HG02870 (cell line): ENCODE measurements around the gene COL6A2.
"Not testable (repeated sequence)": the region's sequence is repeated elsewhere in the genome, so short reads cannot be mapped to it uniquely, and the experiment has no call there.

ENCODE experiments used
- ATAC-seq: cut with Tn5 transposase; IDR thresholded peaks from one replicate; pipeline ENCODE4 v1.9.1; 2021; ENCODE audit warnings: mild to moderate bottlenecking, moderate library complexity; ENCODE audit not compliant: unreplicated experiment

The COL6A2 gene

DNA sequence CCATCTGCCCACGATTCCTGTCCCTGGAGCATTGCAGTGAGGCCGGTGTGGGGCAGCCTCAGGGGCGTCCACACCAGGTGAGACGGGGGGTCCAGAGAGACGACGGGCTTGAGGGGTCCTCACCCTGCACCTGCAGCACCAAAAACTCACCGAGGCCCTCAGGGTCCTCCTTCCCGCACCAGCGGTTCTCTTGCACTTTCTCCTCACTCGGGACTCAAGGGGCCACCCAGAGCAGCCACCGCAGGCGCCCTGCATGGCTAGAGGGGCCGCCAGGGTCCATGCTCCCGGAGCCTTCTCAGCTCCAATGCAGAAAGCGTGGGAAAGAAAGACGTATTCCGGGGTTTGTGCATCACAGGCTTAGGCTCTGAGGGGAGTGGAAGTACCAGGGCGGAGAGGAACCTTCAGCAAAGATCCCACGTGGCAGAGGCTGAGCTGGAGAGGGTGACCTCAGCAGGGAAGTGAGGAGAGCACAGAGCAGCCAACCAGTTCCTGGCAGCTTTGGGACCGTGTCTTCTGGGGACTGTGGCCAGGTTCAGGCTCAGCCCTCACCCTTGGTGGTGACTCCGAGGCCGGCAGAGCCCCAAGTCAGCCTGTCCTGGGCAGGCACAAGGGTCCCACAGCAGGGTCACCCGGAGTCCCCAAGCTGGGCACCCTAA lies 19.5 kb upstream of the COL6A2 start:
- no peak for ATAC-seq

DNA sequence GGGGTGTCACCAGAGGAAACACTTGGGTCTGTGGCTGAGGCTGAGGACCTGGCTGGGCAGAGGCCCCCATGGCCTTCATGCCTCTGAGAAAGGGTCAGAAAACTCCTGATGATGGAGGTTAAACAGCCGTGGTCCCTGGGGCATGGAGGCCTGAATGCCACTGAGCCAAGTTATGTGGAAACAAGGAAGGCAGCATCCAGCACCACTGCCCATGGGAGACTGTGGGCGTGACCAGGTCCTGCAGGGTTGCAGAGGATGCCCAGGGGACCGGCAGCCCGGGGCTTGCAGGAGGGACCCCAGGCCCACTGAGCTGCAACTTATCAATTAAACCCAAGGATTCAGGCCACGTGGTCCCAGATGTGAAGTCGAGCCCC lies 18.9 kb upstream of the COL6A2 start:
- no peak for ATAC-seq

DNA sequence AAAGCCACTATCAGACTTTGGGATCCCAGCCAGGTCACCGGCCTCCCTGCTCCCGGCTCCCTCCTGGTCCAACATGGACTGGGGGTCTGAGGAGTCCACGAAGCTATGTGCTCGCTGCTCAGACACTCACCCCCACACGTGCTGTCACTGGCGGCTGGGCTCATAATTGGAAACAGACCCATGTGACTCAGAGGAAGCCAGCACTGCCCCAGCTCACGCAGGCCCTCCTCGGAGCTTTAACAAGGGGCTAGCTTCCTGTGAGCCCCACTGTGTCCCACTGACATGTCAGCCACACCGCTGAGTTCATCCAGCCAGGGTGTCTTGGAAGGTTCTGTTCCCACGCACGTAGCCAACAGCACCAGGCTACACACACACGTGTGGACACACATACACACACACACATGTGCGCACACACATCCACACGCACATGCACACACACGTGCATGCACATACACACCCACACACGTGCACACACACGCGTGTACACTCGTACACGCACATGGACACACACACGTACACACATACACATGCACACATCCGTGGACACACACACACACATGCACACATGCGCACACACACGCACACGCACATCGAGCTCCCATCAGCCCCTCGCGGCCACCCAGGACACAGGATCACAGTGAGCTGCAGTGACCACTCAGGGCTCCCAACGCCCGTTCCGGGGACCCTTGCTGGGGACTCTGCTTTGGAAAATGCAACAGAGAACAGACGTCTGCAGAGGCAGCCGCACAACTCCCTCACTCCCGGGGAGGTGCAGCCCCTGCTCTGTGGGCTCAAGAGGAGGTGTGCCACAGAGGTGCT lies 18.4 kb upstream of the COL6A2 start:
- no peak for ATAC-seq

DNA sequence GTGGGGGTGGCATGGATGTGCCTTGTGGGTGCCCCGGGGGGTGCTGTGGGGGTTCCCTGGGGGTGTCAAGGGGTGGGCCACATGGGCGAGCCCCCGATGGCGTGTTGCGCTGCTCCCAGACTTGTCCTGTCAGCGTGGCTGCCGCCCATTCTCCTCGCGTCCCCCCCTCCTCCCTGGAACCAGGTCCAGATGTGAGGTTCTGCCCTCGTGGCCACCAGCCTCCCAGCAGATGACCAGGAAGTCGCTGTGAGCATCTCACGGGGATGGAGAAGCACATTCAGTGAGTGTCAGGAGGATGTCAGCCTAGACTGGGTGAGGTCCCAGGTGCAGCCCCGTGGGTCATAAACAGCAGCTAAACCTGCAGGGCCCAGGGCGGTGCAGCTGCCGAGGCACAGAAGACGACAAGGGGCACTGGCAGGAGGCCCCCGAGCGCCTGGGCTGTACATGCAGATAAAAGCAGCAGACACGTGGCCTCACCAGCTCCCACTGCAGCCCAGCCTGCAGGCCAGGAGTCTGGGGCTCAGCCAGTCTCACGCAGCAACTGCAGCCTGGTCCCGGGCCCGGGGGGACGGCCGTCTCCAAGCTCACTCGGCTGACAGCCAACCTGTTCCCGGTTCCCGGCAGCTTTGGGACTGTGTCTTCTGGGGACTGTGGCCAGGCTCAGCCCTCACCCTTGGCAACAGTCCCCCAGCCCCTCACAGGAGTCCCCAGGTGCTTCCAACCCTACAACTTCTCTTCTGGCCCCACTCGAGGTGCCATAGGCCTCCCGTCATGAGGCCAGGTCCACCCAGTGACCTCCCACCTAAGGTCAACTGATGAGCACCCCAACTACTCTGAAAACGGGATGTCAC lies 17.5 kb upstream of the COL6A2 start:
- ATAC-seq = no peak

DNA sequence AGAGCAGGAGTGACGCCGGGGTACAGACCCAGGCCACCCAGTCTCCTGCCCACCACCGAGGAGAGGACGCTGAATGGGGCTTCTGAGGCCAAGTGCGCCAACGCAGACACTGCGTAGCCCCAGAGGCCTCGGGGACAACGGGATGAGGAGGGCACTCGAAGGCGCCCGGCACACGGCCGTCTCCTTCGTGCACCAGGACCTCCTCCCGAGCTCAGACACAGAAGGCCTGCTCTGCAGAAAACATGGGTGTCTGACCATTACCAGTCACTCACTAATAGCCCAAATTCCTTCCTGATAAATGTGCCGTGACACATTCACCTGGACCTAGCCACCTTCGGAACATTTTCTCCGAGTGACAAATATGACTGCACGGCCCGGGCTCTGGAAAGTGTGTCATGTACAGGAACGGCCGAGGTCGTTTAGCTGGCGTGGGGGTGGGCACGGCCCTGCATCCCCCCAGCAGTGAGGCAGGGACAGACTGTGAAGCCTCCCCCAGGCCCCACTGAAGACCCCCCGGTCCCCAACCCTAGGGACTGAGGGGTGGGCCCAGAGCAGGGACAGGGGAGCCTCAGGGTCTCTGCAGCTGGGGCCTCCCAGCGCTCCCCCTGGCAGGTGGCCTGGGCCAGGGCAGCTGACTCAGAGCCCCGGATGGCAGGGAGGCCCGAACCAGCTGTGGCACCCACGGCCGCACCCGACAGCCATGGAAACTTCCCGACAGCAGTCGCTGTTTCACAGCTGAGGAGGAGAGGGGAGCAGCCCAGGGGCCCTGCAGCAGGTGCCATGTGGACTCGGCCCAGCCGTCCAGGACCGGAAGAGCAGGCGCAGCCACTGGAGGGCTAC lies 16.7 kb upstream of the COL6A2 start:
- ATAC-seq = no peak

DNA sequence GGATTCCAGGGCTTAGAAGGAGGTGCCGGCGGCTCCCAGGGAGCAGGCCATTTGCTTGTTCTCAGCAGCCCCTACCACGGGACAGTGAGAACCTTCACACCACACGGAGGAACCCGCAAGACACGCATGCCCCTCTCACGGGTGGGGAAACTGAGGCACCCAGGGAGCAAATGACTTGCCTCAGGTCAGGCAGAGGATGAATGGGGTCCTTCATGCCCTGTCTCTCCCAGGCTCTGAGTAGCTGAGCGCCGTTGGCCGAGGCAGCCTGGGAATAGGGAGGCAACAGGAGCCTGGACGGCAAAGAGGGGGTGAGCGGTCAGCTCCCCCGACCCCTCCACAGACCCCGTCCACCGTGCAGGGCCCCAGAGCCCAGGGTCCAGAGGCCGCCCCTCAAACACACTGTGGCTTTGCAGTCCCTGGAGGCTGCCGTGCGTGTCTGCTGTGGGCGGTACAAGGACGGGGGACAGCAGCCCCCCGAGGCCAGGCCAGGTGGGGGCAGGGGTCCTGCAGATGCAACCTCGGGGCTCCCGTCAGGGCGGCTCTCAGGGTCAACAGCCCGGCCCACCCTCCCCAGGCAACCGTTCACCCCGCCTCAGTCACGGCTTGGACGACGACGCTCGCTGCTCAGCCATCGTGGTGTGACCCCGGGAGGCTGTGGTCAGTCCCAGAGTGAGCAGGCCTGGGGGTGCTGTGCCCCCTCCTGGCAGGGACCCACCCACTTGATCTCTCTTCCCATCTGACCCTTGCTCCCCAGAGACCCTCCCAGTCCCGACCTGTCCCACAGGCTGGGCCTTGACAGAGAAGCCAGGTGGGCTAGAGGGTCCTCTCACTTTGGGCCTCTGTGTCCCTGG lies 15.8 kb upstream of the COL6A2 start:
- ATAC-seq = no peak

DNA sequence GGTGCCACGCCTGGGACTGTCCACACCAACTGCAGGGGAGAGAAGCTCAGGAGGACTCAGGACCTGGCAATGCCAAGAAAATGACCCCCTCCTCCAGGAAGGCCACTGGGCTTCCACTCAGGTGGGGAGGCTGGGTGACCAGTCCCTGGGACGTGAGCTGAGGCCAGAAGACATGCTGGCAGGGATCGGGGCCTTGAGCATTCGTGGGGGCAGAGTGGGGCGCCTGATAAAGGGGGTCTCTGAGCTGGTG lies 15.3 kb upstream of the COL6A2 start:
- ATAC-seq = no peak

DNA sequence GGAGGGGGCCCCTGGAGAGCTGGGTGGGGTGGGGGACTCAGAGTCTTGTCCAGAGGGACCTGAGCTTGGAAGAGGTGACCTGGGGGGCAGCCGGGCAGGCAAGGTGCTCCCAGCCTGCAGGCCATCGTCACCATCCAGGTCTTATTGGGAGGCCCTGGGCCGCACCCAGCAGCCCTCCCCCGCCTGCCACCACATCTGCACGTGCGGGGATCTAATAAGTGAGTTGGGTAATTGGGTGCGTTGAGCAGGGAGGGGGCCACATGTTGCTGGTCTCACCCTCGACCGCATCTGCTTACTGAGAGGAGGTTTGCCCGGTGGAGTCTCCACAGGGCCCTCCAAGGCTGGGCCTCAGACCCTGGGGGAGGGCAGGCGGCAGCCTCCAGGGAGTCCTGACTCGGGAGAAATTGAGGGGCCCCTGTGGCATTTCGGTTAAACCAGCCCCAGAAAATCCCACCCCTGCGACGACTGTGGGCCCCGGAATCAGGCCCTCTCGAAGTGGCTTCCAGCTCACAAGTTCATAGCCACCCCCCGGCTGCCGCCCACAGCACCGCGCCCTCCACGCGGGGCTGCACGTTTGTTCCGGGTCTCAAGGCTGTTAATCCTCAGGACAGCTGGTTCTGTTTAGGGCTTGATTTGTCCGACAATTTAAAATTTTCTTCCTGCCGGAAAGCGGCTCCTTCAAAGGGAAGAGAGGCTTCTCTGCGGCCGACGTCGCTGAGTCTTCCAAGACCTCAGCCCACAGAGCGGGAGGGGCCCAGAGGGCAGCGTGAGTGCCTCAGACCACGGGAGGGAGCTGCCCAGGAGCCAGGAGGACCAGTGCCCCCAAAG lies 14.7 kb upstream of the COL6A2 start:
- ATAC-seq = no peak

DNA sequence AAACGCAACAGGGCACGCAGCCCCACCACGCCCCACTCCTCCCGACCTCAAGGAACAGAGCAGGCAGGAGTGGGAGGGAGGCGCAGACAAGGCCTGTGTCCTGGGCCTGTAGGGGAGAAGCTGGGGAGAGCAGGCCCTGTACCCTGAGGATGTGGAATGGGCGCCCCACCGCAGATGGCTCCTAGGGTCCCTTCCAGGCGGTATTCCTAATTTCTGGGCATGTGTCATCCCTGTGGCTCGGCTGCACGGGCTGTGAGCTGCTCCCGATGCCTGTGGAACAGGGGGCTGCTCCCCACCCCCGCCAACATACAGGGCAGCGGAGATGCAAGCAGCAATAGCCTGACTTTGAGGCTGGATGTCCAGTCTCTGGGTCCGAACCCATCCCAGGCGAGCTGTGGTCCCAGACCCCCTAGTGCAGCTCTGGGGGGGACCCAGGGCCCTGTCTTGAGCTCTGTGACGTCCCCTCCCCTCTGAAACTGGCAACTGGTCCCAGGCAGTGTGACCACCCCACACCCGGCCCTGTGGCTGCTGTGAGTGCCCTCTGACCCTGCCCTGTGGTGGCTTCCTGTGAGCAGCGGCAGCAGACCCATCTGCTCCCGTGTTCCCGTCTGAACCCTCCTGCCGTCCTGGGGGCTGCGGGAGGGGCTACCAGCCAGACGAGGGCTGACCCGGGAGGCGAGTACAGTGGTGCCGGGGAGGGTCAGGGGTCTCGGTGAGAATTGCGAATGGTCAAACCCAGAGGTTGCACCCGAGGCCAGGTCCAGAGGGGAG lies 13.9 kb upstream of the COL6A2 start:
- ATAC-seq = no peak

DNA sequence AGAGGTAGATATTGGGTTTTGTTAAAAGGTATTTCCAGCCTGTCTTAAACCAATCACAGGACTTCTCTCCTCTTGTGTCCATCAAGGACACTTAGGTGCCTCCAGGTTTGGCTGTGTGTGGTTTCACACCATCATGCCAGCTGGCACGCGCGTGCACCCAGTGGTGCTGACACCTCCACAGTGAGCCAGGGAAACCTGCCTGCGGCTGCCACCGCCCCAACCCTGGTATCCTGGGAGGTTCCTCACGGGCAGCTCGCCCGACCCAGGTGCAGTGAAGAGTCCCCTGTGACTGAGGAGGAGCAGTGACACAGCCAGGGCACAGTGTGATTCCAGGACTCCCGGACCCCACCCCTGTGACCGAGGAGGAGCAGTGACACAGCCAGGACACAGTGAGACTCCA lies 13.2 kb upstream of the COL6A2 start:
- no peak for ATAC-seq

DNA sequence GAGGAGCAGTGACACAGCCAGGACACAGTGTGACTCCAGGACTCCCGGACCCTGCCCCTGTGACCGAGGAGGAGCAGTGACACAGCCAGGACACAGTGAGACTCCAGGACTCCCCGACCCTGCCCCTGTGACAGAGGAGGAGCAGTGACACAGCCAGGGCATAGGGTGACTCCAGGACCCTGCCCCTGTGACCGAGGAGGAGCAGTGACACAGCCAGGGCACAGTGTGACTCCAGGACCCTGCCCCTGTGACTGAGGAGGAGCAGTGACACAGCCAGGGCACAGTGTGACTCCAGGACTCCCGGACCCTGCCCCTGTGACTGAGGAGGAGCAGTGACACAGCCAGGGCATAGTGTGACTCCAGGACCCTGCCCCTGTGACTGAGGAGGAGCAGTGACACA lies 12.7 kb upstream of the COL6A2 start:
- not testable (repeated sequence) for ATAC-seq

DNA sequence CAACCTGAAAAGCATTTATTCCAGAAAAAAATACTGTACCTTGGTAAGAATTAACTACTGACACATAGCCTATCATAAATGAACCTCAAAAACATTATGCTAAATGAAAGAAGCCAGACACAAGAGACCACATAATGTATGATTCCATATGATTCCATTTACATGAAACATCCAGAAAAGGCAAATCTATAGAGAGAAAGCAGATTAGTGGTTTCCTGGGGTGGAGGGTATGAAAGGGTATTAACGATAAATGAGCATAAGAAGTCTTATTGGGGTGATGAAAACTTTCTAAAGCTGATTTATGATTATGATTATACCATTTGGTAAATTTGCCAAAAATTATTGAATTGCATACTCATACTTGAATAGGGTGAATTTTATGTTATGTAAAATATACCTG lies 10.3 kb upstream of the COL6A2 start:
- ATAC-seq = no peak

DNA sequence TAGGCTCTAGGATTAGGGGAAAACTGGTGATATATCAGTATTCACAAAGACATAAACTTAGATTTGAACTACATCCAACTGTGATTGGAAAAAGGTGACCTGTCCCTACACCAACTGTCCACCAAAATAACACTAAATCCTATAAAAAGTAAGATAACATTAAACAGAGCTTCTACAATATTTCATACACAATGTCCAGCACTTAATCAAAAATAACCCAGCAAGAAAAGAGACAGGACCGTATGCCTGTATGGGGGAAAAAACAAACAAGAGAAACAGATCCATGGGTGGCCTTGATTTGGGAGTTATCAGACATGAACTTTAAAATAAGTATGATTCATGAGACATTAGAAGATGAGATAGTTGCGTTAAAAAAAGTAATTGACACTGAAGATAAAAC lies 9.7 kb upstream of the COL6A2 start:
- no peak for ATAC-seq

DNA sequence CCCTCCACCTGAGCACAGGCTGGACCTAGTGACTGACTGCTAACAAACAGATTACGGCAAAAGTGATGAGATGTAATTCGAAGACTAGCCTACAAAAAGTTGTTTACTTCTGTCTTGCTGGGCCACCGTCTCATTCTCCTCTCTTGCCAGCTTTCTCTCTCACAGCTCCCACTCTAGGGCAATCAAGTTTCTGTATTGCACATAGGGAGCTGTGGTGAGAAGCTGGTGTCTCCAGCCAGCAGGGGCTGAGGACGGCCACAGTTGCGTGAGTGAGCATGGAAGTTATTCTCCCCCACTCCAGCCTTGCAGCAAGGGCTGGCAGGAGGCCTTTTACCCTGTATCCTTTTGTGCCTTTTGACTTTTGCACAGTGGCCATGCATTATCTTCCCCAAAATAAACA lies 8.6 kb upstream of the COL6A2 start:
- ATAC-seq = no peak

DNA sequence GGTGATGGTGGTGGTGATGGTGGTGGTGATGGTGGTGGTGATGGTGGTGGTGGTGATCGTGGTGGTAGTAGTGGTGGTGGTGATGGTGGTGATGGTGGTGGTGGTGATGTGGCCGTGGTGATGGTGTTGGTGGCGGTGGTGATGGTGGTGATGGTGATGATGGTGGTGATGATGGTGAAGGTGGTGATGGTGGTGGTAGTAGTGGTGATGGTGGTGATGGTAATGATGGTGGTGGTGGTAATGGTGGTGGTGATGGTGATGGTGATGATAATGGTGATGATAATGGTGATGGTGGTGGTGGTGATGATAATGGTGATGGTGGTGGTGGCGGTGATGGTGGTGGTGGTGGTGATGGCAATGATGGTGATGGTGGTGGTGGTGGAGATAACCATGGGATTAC lies 6.8 kb upstream of the COL6A2 start:
- ATAC-seq = no peak

DNA sequence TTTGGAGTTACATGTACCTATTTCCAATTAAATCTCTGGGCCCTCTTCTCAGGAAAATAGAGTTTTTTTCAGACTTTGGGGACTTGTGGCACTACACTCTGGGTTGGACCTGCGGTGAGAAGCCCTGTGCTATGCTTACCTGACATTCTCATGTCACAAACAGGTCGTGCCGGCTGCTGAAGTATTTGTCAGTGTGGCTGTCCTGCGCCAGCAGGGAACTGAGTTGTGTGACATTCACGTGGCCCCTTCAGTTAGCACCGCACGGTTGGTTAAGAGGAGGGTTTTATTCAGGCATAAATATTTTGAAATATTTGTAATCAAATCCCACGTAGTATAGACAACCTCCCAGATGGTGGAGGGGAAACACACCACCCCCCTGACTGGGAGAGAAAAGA lies 6.3 kb upstream of the COL6A2 start:
- no peak for ATAC-seq

DNA sequence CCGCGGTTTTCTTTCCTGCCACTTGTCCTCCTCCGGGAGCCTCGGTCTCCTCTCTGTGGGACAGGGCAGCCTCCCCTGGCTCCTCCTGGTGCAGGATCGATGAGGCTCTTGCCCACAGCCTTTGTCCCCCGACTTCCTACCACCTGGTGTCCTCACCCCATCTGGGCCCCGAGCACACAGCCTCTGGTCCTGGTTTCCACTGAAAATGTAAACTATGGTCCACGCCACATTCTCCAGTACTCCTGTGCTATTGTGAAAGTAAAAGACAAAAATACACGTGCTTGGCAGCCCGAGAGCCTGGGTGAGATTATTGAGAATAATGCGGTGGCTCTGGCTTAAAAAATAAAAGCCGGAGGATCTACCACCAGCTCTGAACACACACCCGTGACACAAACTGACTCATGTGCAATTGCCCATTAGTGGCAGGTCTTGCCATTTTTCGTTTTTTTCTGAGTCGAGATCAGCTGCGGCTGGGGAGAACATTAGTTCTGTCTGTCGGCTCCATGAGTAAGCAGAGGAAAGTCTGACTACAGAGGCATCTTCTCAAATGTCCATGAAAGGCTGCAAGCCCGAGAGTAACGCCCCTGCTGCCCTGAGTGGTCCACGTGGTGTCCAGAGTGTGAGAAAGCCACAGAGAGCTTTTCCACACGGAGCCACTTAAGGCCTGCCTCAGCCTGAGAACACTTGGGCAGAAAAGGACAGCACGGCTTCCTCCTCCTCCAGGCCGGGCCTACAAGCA lies 5.7 kb upstream of the COL6A2 start:
- no peak for ATAC-seq
